Measurements from ENCODE around the gene GNAL. TPM values are rescaled to one million over a fixed set of nuclear protein-coding genes. Genes with fewer than 3 reads are reported as not detected.

The GNAL gene
- total RNA-seq, 3 donors from 2014 or later (not counting 1 experiment from before 2014, with no cell fraction given): 10.9 to 15.0 (median 12.6) TPM

DNA sequence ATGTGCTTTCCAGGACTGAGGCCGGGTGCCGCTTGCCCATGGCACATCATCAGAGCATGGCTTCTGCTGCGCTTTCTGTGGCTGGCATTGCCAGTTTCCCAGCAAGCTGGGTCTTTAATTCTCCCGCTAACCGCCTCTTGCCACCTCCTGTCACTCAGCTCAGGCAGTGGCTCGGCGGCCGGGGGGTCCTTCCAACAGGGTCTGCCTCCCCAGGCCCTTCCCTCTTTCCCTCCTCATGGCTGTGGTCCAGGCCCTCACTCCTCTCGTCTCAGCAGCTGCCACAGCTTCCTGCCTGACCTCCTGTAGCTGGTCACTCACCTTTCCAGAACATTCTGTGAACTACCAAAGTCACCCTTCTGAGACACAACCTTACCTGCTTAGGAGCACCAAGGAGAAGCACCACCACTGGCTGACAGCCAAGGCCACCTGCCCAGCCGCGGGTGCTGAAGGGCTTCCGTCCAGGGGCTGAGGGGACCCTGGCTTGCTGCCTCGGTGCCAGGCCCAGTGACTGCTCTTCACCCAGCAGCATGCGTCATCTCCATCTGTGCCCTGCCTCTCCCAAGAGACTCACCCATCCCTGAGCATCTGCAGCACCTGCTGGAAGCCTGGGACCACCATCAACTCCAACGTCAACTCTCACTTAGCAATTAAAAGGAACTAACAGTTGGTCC, 184.7 kb downstream of the GNAL start:
- ATAC-seq (no peak), DNase-seq (no peak)
- no peaks in the 10 kb centered on the region for H3K4me1 ChIP-seq (ENCODE audit: control insufficient read depth, insufficient read depth, low read length)
- Mint-ChIP-seq H3K4me3 (no peak overlapping the region), H3K4me1 (no peaks in the 10 kb centered on the region), H3K36me3 (no peaks in the 10 kb centered on the region), H3K9me3 (peaks cover 0 to 2% of the 10 kb centered on the region in 2 donors), H3K27ac (no peak overlapping the region), H3K27me3 (ENCODE audit: low read depth in 2 of 2) (peaks cover 0 to 2% of the 10 kb centered on the region in 2 donors)
- no peaks in the 10 kb centered on the region for H3K9me3 ChIP-seq (ENCODE audit: control insufficient read depth, insufficient read depth, low read length)
- intact Hi-C loops (cut with micrococcal nuclease): no loop called here
- 87% methylated on average over 15 of the region's 15 CpGs for WGBS (ENCODE audit: insufficient coverage)
- TF ChIP-seq, protein P1, sequence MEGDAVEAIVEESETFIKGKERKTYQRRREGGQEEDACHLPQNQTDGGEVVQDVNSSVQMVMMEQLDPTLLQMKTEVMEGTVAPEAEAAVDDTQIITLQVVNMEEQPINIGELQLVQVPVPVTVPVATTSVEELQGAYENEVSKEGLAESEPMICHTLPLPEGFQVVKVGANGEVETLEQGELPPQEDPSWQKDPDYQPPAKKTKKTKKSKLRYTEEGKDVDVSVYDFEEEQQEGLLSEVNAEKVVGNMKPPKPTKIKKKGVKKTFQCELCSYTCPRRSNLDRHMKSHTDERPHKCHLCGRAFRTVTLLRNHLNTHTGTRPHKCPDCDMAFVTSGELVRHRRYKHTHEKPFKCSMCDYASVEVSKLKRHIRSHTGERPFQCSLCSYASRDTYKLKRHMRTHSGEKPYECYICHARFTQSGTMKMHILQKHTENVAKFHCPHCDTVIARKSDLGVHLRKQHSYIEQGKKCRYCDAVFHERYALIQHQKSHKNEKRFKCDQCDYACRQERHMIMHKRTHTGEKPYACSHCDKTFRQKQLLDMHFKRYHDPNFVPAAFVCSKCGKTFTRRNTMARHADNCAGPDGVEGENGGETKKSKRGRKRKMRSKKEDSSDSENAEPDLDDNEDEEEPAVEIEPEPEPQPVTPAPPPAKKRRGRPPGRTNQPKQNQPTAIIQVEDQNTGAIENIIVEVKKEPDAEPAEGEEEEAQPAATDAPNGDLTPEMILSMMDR (IDR thresholded peaks at IDR 0.05): no peak
- H3K4me3 ChIP-seq (ENCODE audit: low read length): no peak overlapping the region
- no peak overlapping the region for H3K27ac ChIP-seq (ENCODE audit: low read length)
- H3K27me3 ChIP-seq (ENCODE audit: control insufficient read depth, insufficient read depth, low read length): no peaks in the 10 kb centered on the region
- no peaks in the 10 kb centered on the region for H3K36me3 ChIP-seq (ENCODE audit: control insufficient read depth, insufficient read depth, low read length)

DNA sequence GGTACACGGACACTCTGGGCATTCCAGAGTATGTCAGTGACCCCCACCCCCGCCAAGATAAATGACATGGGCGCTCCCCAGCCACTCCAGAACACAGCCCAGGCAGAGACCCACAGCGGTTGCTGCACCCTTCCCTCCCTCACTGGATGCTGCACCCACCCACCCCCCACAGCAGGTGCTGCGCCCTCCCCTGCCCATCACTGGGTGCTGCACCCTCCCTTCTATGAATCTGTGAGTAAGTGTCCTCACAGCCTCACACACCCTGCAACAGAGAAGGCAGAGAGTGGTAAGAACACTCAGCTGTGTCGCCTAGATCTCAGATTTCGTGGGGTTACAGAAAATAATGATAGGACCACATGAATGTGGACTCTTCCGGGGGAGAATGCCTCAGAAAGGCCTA, 185.6 kb downstream of the GNAL start:
- intact Hi-C loops (cut with micrococcal nuclease): no loop called here
- Mint-ChIP-seq H3K36me3 (no peaks in the 10 kb centered on the region), H3K9me3 (peaks cover 0 to 2% of the 10 kb centered on the region in 2 donors), H3K27me3 (ENCODE audit: low read depth in 2 of 2) (peaks cover 0 to 2% of the 10 kb centered on the region in 2 donors), H3K4me1 (no peaks in the 10 kb centered on the region), H3K4me3 (no peak overlapping the region), H3K27ac (no peak overlapping the region)
- 96% methylated on average over 8 of the region's 8 CpGs for WGBS (ENCODE audit: insufficient coverage)
- no peak overlapping the region for H3K4me3 ChIP-seq (ENCODE audit: low read length)
- no peaks in the 10 kb centered on the region for H3K9me3 ChIP-seq (ENCODE audit: control insufficient read depth, insufficient read depth, low read length)
- TF ChIP-seq, protein P1 (IDR thresholded peaks at IDR 0.05): no peak
- no peak overlapping the region for H3K27ac ChIP-seq (ENCODE audit: low read length)
- no peak for DNase-seq
- no peaks in the 10 kb centered on the region for H3K27me3 ChIP-seq (ENCODE audit: control insufficient read depth, insufficient read depth, low read length)
- no peaks in the 10 kb centered on the region for H3K36me3 ChIP-seq (ENCODE audit: control insufficient read depth, insufficient read depth, low read length)
- no peaks in the 10 kb centered on the region for H3K4me1 ChIP-seq (ENCODE audit: control insufficient read depth, insufficient read depth, low read length)
- no peak for ATAC-seq

DNA sequence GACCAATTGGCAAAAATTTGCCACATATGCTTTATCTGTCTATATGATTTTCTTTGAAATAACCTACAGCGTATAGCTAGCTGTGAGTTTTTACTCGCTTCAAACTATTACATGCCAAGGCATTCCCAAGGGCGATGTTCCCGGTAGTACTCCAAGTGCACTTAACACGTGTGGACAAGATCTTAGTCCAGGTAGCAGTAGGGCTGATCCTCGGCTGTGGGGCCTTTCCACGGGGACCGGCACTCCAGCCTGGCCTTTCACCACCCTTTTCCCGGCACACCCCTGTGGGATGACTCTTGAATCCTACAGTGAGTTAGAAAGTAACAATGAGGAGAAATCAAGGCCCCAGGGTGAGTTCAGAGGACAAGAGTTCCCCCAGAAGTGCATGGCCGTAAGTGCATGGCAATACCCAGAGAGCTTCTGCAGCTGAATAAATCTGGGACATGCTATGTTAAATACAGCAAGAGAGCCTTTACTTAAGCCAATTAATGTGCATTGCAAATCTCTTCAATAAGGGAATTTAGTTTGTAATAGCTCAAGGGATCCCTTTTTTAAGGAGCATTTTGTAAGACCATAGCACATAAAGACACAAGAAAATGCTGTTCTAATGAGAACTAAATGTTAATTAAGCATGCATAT, 188.6 kb downstream of the GNAL start:
- DNase-seq (no peak), ATAC-seq (no peak)
- Histone ChIP-seq H3K27ac (ENCODE audit: low read length) (no peak overlapping the region), H3K36me3 (ENCODE audit: control insufficient read depth, insufficient read depth, low read length) (peaks cover 6% of the 10 kb centered on the region), H3K4me3 (ENCODE audit: low read length) (no peak overlapping the region), H3K27me3 (ENCODE audit: control insufficient read depth, insufficient read depth, low read length) (no peaks in the 10 kb centered on the region), H3K9me3 (ENCODE audit: control insufficient read depth, insufficient read depth, low read length) (no peaks in the 10 kb centered on the region), H3K4me1 (ENCODE audit: control insufficient read depth, insufficient read depth, low read length) (peaks cover 2% of the 10 kb centered on the region)
- WGBS (ENCODE audit: insufficient coverage): 97% methylated on average over 10 of the region's 10 CpGs
- intact Hi-C loops (cut with micrococcal nuclease): no loop called here
- peaks cover 0 to 2% of the 10 kb centered on the region in 2 donors for H3K9me3 Mint-ChIP-seq
- no peak overlapping the region for H3K4me3 Mint-ChIP-seq
- no peaks in the 10 kb centered on the region for H3K27me3 Mint-ChIP-seq (ENCODE audit: low read depth in 2 of 2)
- H3K4me1 Mint-ChIP-seq: no peaks in the 10 kb centered on the region
- H3K36me3 Mint-ChIP-seq: no peaks in the 10 kb centered on the region
- H3K27ac Mint-ChIP-seq: no peak overlapping the region
- TF ChIP-seq, protein P1 (IDR thresholded peaks at IDR 0.05): no peak

Data from natural killer cell (primary cell).